Progenitor cell of endocrine pancreas (in vitro differentiated cells): ENCODE data around the gene HEXD. TPM values are rescaled to one million over a fixed set of nuclear protein-coding genes. Genes with fewer than 3 reads are reported as not detected.
A peak's percentile ranks its signal among the peaks of the same experiment; 100 is the strongest.
"Not testable (repeated sequence)": the region's sequence is repeated elsewhere in the genome, so short reads cannot be mapped to it uniquely, and the experiment has no call there.

Experiments used
- DNase-seq: peaks from one replicate; pipeline ENCODE4 v3.0.0; 2021; ENCODE audit warnings: low spot score; ENCODE audit not compliant: unreplicated experiment
- H3K27ac Mint-ChIP-seq: 2 replicates; pipeline ENCODE4 v1.8.0; 2021; ENCODE audit warnings: mild to moderate bottlenecking, moderate library complexity, mixed read lengths
- H3K27me3 Mint-ChIP-seq: 2 replicates; pipeline ENCODE4 v1.8.0; 2021; ENCODE audit warnings: mixed read lengths
- H3K36me3 Mint-ChIP-seq: 2 replicates; pipeline ENCODE4 v1.8.0; 2022; ENCODE audit warnings: mixed read lengths; ENCODE audit not compliant: insufficient read depth
- H3K4me1 Mint-ChIP-seq: 2 replicates; pipeline ENCODE4 v1.8.0; 2021; ENCODE audit warnings: low read depth, mixed read lengths
- H3K4me3 Mint-ChIP-seq: 2 replicates; pipeline ENCODE4 v1.8.0; 2021; ENCODE audit warnings: low read depth, mild to moderate bottlenecking, moderate library complexity, mixed read lengths
- H3K9me3 Mint-ChIP-seq: 2 replicates; pipeline ENCODE4 v1.8.0; 2021; ENCODE audit warnings: low read depth, mixed read lengths
- total RNA-seq: library from RNA; stranded (reverse); gene quantifications from 2 replicates; pipeline ENCODE4 v1.2.1, GENCODE V29; 2021
- TF ChIP-seq, protein P1 (sequence below): fragments of 200-600 bp; sonication (generic); IDR thresholded peaks from one replicate; pipeline ENCODE4 v1.5.0; 2021; ENCODE audit warnings: antibody characterized with exemption, mild to moderate bottlenecking; ENCODE audit not compliant: unreplicated experiment

Gene HEXD
- total RNA-seq, 1 donor from 2014 or later: 86.4 TPM

DNA sequence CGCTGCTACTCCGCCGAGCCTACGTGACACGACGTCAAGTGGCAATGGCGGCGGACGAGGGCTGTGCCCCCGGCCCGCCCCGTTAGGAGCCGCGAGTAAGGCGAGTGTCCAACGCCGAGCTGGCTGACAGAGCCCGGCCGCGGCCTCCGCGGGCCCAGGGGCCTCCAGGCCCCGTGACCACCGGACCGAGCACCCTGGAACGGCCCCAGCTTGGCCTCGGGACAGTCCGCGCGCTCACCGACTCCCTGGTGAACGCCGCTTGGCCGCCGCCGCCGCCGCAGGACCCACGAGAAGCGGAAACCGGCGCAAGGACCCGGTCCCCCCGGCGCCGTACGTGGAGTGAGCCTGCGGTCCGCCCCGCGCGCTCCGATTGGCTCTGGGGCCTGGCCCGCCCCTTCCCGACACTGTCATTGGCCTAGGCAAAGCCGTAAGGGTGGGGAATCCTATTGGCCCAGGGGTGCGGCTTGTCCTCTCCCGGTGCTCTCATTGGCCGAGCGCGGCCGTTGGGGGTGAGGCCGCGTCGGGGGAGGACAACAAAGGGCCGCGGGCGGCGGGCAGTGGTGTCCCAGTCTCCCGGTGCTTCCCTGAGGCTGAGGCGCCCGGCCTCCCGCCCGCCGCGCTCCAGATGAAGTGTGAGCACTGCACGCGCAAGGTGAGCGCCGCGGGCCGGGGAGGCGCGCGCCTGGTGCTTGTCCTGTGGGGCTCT lies 40.2 kb downstream of the HEXD start, which contains the start of gene NARF:
NARF (plus strand) TSS at position 563 of the 706 bp plus-strand sequence; CDS start at position 626, 63 bp downstream.
- Mint-ChIP-seq H3K4me3 (peak within 1 kb of the TSS; percentile 90), H3K27ac (peak within 1 kb of the TSS; percentile 96), H3K4me1 (peaks cover 27% of the 10 kb centered on the region), H3K9me3 (peaks cover 3% of the 10 kb centered on the region), H3K36me3 (peaks cover 9% of the 10 kb centered on the region), H3K27me3 (no peaks in the 10 kb centered on the region)
- TF ChIP-seq, protein P1, sequence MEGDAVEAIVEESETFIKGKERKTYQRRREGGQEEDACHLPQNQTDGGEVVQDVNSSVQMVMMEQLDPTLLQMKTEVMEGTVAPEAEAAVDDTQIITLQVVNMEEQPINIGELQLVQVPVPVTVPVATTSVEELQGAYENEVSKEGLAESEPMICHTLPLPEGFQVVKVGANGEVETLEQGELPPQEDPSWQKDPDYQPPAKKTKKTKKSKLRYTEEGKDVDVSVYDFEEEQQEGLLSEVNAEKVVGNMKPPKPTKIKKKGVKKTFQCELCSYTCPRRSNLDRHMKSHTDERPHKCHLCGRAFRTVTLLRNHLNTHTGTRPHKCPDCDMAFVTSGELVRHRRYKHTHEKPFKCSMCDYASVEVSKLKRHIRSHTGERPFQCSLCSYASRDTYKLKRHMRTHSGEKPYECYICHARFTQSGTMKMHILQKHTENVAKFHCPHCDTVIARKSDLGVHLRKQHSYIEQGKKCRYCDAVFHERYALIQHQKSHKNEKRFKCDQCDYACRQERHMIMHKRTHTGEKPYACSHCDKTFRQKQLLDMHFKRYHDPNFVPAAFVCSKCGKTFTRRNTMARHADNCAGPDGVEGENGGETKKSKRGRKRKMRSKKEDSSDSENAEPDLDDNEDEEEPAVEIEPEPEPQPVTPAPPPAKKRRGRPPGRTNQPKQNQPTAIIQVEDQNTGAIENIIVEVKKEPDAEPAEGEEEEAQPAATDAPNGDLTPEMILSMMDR: no peak
- peak; percentile 95 for DNase-seq

DNA sequence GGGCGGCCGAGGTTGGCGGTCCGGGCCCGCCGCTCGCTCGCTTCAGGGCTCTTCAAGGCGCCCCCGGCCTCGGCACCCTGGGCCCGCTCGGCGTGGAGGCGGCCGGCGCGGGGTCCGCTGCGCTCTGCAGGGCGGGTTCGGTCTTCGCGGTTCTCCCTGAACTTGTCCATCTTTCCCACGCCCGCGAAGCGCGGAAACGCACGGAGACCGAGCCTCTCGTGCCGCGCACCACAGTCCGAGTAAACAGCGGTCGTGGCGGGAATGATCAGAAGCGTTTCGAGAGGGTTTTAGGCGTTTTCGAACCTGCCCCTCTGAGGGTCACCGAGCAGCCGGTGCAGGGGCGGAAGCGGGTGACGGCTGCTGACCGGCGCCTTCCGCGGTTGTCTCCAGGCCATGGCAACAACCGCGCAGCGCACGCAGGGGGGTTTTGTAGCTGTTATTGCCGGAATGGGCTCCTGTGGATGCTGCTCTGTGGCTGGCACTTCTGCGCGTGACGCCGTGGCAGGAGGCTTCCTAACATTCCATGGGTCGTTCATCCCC lies 40.8 kb downstream of the HEXD start:
- TF ChIP-seq, protein P1: no peak
- Mint-ChIP-seq H3K27me3 (no peaks in the 10 kb centered on the region), H3K27ac (peak overlapping the region; percentile 94), H3K36me3 (peaks cover 9% of the 10 kb centered on the region), H3K4me3 (peak overlapping the region; percentile 90), H3K4me1 (peaks cover 27% of the 10 kb centered on the region), H3K9me3 (peaks cover 3% of the 10 kb centered on the region)
- DNase-seq: no peak

DNA sequence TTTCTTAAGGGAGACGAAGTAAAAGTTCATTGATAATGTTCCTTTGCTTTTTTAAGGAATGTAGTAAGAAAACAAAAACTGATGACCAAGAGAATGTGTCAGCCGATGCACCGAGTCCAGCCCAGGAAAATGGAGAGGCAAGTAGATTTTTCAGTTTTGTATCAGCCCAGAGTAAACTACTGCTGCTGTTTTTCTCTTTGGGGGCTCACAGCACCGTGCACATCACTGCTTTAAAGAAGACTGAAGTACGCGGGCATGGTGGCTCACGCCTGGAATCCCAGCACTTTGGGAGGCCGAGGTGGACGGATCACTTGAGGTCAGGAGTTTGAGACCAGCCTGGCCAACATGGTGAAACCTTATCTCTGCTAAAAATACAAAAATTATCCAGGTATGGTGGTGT lies 41.8 kb downstream of the HEXD start:
- Mint-ChIP-seq H3K4me1 (peaks cover 27% of the 10 kb centered on the region), H3K36me3 (peaks cover 14% of the 10 kb centered on the region)
- H3K27me3 Mint-ChIP-seq, H3K27ac Mint-ChIP-seq, H3K4me3 Mint-ChIP-seq, DNase-seq, H3K9me3 Mint-ChIP-seq: not testable (repeated sequence)

DNA sequence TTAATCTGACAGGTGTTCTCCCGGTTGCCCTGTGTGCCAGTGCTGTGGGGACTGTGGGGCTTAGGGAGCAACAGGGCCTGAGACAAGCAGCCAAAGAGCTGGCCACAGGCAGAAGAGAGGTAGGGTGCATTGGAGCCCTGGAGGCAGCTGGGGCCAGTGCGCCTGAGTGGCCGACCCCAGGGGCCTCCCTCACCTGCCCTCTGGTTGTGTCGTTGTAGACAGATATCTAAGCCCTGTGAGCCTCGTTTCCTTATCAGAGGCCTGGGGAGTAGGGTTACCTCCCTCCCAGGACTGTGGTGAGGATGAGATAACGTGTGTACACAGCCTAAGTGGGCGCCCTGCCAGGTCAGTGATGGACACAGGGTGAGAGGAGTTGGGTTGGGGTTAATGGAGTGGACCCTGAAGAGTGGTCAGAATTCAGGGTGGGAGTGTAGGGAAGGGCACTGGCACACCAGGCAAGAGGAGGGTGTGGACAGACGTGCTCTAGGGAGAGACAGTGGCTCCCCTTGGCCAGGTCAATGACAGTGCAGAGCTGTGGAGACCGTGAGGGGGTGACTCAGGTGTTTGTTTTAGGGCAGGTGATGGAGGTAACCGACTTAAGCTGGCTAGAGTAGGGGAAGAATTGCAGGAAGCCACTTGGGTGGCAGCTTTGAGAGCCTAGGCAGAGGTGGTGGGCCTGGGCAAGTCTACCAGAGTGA lies 43.8 kb downstream of the HEXD start:
- H3K27ac Mint-ChIP-seq: peak overlapping the region; percentile 81
- H3K9me3 Mint-ChIP-seq: no peaks in the 10 kb centered on the region
- H3K4me1 Mint-ChIP-seq: peaks cover 27% of the 10 kb centered on the region
- H3K27me3 Mint-ChIP-seq: no peaks in the 10 kb centered on the region
- H3K4me3 Mint-ChIP-seq: peak overlapping the region; percentile 26
- DNase-seq: no peak
- peaks cover 20% of the 10 kb centered on the region for H3K36me3 Mint-ChIP-seq
- TF ChIP-seq, protein P1: no peak

DNA sequence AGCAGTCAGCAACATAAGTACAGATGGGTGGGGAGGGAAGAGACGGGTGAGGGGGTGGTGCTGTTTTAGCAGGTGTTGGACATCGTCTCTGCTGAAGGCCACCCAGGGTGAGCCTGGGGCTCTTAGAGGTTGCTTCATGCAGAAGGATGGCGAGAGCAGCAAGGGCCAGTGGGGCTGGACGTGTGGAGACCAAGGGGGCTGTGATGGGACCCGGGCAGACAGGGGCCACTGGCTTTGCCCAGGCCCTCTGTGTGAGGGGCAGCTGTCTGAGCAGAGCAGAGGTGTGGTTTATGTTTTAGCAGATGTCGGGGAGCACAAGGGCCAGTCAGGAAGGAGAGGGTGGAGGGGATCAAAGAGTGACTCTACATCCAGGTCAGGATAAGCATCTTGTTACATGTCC lies 45.2 kb downstream of the HEXD start:
- peaks cover 18% of the 10 kb centered on the region for H3K4me1 Mint-ChIP-seq
- peaks cover 22% of the 10 kb centered on the region for H3K36me3 Mint-ChIP-seq
- no peak overlapping the region for H3K27ac Mint-ChIP-seq
- DNase-seq: no peak
- TF ChIP-seq, protein P1: no peak
- no peaks in the 10 kb centered on the region for H3K9me3 Mint-ChIP-seq
- no peaks in the 10 kb centered on the region for H3K27me3 Mint-ChIP-seq
- H3K4me3 Mint-ChIP-seq: no peak overlapping the region
